Activated CD8-positive, alpha-beta memory T cell treated with anti-CD3 and anti-CD28 coated beads, Interleukin-2, amount 10 ng/mL, durations not matched to agents 7 days and 5 days (primary cell): ENCODE data around the gene ELFN1. TPM values are rescaled to one million over a fixed set of nuclear protein-coding genes. Genes with fewer than 3 reads are reported as not detected.

ENCODE experiments used
- ATAC-seq: fragments of 150-1000 bp; cut with Tn5 transposase; one replicate; pipeline ENCODE4 v1.10.0; 2021; ENCODE audit warnings: moderate library complexity
- CTCF ChIA-PET: fragments of 350-600 bp; sonication (Branson Sonifier 250); formaldehyde crosslinking; loops from one replicate; lab custom pipeline; 2021; ENCODE audit warnings: antibody characterized with exemption; lab: Charles Lee
- DNase-seq: peaks from one replicate; pipeline ENCODE4 v3.0.0-alpha.2; 2020
- H3K27ac Mint-ChIP-seq: one replicate; pipeline ENCODE4 v1.8.0; 2021; ENCODE audit warnings: mild to moderate bottlenecking, mixed read lengths
- H3K27me3 Mint-ChIP-seq: one replicate; pipeline ENCODE4 v1.8.0; 2021; ENCODE audit warnings: mixed read lengths
- H3K36me3 Mint-ChIP-seq: one replicate; pipeline ENCODE4 v1.8.0; 2021; ENCODE audit warnings: mild to moderate bottlenecking, mixed read lengths
- H3K4me1 Mint-ChIP-seq: one replicate; pipeline ENCODE4 v1.8.0; 2021; ENCODE audit warnings: mixed read lengths
- H3K4me3 Mint-ChIP-seq: one replicate; pipeline ENCODE4 v1.8.0; 2021; ENCODE audit warnings: mild to moderate bottlenecking, moderate library complexity, mixed read lengths
- H3K9me3 Mint-ChIP-seq: one replicate; pipeline ENCODE4 v1.8.0; 2022; ENCODE audit warnings: low read depth, mixed read lengths
- total RNA-seq, 2 experiments: library from RNA; stranded (reverse); gene quantifications; one replicate each; pipeline ENCODE4 v1.2.3, GENCODE V29; 2021

The ELFN1 gene
- total RNA-seq, 2 experiments from 2014 or later, result not detected

- peaks cover 2% of the 10 kb centered on the region for H3K4me1 Mint-ChIP-seq
- peaks cover 46% of the 10 kb centered on the region for H3K27me3 Mint-ChIP-seq
- H3K27ac Mint-ChIP-seq, result no peak overlapping the region
- no peak for DNase-seq
- no peak overlapping the region for H3K4me3 Mint-ChIP-seq
- H3K36me3 Mint-ChIP-seq, result no peaks in the 10 kb centered on the region
- ATAC-seq, result no peak
- no peaks in the 10 kb centered on the region for H3K9me3 Mint-ChIP-seq
- CTCF ChIA-PET, result interaction anchor here (1.0 kb wide), 2 partner anchors 41 to 685 kb away, joined by 3 to 4 read pairs; no protein-coding TSS in a partner anchor
Measured at GRCh38 chr7:1662767-1663166, 7.3 kb upstream of the ELFN1 start.

DNA sequence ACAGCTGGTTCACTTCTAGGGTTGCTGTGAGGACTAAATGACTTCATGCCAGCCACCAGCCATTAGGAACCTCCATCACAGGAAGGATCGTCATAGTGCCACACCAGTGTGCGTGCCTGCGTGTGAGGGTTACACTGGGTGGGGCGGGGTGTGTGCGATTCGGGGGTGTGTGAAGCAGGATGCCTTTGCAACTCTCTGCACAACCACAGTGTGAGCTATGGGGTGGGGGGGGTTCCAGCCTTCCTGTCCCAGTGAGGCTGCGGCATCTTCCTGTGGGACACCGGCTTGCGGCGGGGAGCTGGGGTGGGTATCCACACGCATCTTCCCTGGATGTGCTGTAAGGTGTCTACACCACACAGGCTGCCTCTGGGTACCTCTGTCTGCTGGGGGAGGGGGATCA is 6.9 kb upstream of the ELFN1 start:
- Mint-ChIP-seq H3K27ac (no peak overlapping the region), H3K9me3 (no peaks in the 10 kb centered on the region), H3K4me3 (no peak overlapping the region), H3K27me3 (peaks cover 45% of the 10 kb centered on the region), H3K4me1 (peaks cover 2% of the 10 kb centered on the region), H3K36me3 (no peaks in the 10 kb centered on the region)
- CTCF ChIA-PET, result interaction anchor here (1.0 kb wide), 1 partner anchor 684 kb away, joined by 4 read pairs; no protein-coding TSS in a partner anchor
- no peak for ATAC-seq
- DNase-seq, result no peak

DNA sequence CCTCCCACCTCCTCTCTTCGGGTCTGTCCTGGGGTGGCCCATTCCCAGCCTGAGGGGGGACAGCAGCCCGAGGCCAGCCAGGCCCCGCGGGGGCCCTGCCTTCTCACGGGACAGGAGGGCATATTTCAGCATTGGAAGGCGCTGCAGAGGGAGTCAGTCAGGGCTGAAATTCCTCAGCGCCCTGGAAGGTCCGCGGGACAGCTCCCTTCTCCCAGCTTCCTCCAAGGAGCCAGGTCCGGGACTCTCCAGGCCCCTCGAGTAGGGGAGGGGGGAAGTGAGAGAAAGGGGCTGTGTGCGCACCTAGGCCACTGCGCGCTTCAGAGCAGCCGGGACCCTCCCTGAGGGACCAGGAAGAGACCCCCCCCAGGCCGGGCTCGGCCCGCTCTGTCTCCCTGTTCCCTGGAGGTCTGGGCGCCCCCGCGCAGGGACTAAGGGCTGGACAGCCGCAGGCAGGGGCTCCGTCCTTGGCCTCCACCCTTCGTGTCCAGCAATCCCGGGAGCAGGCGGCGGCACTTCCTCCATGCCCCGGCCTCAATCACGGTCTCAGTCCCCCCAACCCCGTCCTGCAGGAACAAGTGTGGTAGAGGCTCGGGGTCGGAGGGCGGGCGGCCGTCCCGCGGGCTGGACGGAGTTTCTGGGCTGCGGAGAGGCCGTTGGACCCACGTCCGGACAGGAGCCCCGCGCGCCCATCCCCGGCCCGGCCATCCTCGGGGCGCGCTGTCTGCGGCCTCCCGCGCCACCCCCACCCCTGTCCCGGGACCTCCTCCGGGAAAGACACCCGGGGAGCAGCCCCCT is 6.0 kb upstream of the ELFN1 start:
- Mint-ChIP-seq H3K4me1 (peaks cover 2% of the 10 kb centered on the region), H3K36me3 (no peaks in the 10 kb centered on the region), H3K27ac (no peak overlapping the region), H3K9me3 (no peaks in the 10 kb centered on the region), H3K27me3 (peaks cover 46% of the 10 kb centered on the region), H3K4me3 (no peak overlapping the region)
- DNase-seq (no peak), ATAC-seq (no peak)
- CTCF ChIA-PET, result interaction anchor here (0.9 kb wide), 1 partner anchor 684 kb away, joined by 4 read pairs; no protein-coding TSS in a partner anchor

DNA sequence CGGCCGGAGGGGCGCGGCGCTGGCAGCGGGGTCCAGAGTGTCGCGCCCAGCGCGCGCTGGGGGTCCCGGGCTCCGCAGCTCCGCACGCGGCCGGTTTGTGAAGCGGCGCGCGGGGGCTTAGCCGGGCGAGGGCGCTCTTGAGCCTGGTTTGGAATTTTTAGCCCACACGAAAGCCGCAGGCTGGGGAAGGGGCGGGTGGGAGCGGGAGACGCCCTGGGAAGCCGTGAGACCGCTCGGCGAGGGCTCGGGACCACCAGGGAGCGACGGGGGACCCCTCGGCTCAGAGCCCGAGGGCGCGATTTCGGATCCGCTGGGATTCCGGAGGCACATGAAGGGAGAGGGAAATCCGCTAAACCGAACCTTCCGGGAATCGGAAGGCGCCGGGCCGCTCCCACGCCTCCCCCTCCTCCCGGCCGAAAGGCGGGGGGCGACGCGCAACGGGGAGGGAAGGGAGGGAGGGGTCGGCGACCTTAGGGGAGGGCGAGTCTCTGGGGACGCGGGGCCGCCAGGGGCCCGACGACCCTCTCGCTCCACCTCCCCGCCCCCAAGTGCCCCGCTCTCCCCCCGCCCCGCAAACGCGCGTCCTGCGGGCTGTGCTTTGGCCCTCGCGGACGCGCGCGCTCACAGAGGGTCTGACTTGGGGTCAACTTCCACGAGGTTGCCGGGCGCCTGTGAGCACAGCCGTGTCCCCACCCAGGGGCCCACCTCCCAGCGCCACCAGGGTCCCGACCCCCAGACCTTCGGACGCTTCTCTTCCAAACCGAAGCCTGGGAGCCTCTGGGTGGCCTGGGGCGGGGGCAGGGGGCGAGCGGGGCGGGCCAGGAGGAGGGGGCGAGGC is 5.1 kb upstream of the ELFN1 start:
- ATAC-seq, result no peak
- no peak overlapping the region for H3K4me3 Mint-ChIP-seq

GRCh38 chr7:1665549-1666316 is 4.3 kb upstream of the ELFN1 start:
- DNase-seq (peak; percentile 37), ATAC-seq (no peak)
- H3K4me3 Mint-ChIP-seq, result no peak overlapping the region

More for the DNA sequence above, 5.1 kb upstream of the ELFN1 start:
- Mint-ChIP-seq H3K27me3 (peaks cover 46% of the 10 kb centered on the region), H3K9me3 (no peaks in the 10 kb centered on the region), H3K36me3 (no peaks in the 10 kb centered on the region), H3K4me1 (peaks cover 2% of the 10 kb centered on the region), H3K27ac (no peak overlapping the region)
- DNase-seq, result no peak
- CTCF ChIA-PET, result interaction anchor here (0.9 kb wide), 1 partner anchor 683 kb away, joined by 4 read pairs; no protein-coding TSS in a partner anchor

GRCh38 chr7:1666317-1666822 is 3.7 kb upstream of the ELFN1 start:
- no peak overlapping the region for H3K27ac Mint-ChIP-seq
- H3K9me3 Mint-ChIP-seq, result no peaks in the 10 kb centered on the region
- H3K4me3 Mint-ChIP-seq, result no peak overlapping the region
- peaks cover 2% of the 10 kb centered on the region for H3K4me1 Mint-ChIP-seq
- H3K27me3 Mint-ChIP-seq, result peaks cover 50% of the 10 kb centered on the region
- DNase-seq (peak; percentile 29), ATAC-seq (no peak)
- no peaks in the 10 kb centered on the region for H3K36me3 Mint-ChIP-seq
- CTCF ChIA-PET, result no interaction called here

More at GRCh38 chr7:1665549-1666316, 4.3 kb upstream of the ELFN1 start:
- peaks cover 45% of the 10 kb centered on the region for H3K27me3 Mint-ChIP-seq
- H3K36me3 Mint-ChIP-seq, result no peaks in the 10 kb centered on the region
- H3K27ac Mint-ChIP-seq, result no peak overlapping the region
- no peaks in the 10 kb centered on the region for H3K9me3 Mint-ChIP-seq
- peaks cover 2% of the 10 kb centered on the region for H3K4me1 Mint-ChIP-seq
- CTCF ChIA-PET, result no interaction called here

DNA sequence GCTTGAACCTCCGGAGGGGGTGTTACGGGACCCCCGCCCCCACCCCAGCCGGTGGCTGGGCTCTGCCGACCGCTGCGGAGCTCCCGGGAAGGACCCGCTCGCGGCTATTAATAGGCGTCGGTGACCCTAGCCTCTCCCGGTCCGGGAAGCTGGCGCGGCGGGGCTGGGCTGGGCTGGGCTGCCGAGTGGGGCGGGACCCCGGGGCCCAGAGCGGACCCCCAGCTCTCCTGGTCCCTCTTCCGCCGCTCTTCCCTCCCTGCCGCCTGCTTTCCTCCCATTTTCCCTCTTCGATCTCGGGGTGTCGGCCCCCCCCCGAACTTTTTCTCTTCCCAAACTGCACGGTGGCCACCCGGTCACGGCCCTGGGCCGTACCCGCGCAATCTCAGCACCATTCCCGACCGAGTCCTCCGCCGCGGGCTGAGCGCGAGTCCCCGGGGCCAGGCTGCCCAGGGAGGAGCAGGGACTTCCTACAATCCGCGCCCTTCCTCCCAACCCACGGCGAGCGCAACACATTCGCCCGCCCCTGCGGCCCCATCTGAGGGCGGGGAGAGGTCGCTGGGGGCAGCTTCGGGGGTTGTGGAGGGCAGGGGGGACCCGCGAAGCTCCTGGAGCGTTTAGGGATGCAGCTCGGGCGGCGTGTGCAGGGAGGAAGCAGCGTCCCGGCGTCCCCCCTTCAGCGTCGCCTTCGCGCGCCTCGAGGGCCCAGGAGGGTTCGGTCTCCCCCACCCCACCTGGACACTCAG is 3.1 kb upstream of the ELFN1 start:
- Mint-ChIP-seq H3K4me1 (peaks cover 2% of the 10 kb centered on the region), H3K9me3 (no peaks in the 10 kb centered on the region), H3K27me3 (peaks cover 45% of the 10 kb centered on the region), H3K4me3 (no peak overlapping the region), H3K36me3 (no peaks in the 10 kb centered on the region), H3K27ac (no peak overlapping the region)
- DNase-seq, result peak; percentile 31
- no peak for ATAC-seq
- CTCF ChIA-PET, result interaction anchor here (0.6 kb wide), 1 partner anchor 246 kb away, joined by 3 read pairs; no protein-coding TSS in a partner anchor

GRCh38 chr7:1667566-1668395 is 2.3 kb upstream of the ELFN1 start:
- H3K4me1 Mint-ChIP-seq, result peaks cover 2% of the 10 kb centered on the region
- DNase-seq (peak; percentile 33), ATAC-seq (no peak)
- H3K27me3 Mint-ChIP-seq, result peaks cover 37% of the 10 kb centered on the region
- no peaks in the 10 kb centered on the region for H3K36me3 Mint-ChIP-seq
- no peak overlapping the region for H3K27ac Mint-ChIP-seq
- no peak overlapping the region for H3K4me3 Mint-ChIP-seq
- H3K9me3 Mint-ChIP-seq, result no peaks in the 10 kb centered on the region
- CTCF ChIA-PET, result interaction anchor here (0.6 kb wide), 1 partner anchor 245 kb away, joined by 3 read pairs; no protein-coding TSS in a partner anchor

DNA sequence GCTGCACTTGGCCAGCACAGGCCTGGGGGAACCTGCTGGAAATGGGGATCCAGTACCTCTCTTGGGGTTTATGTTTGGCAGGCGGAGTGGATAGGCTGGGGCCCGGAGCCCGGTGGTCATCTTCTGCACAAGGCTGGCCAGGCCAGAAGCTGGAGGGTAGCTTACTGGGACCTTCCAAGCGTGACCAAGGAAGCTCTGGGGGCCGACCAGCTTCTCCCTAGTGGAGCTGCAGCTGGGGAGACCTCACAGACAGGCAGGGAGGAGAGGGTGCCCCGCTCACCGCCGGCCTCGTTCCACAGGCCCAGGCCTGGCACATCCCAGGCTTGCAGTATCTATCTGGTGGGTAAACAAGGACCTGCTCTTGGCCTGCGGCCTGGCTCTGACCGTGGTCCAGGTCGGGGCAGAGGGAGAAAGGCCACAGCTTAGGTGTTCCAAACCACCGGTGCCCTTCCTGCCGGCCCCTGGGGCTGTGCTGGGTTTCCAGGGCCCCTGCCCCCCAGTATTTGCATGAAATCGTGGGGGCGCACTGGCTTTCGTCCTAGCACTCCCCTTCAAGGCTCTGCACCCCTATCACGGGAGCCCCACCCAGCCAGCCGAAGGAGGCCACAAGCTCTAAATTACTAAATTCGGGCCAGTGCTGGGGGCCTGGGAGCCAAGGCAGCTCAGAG is 1.5 kb upstream of the ELFN1 start:
- Mint-ChIP-seq H3K27me3 (peaks cover 30% of the 10 kb centered on the region), H3K36me3 (no peaks in the 10 kb centered on the region), H3K4me3 (no peak overlapping the region), H3K27ac (no peak overlapping the region), H3K9me3 (no peaks in the 10 kb centered on the region), H3K4me1 (peaks cover 2% of the 10 kb centered on the region)
- ATAC-seq (no peak), DNase-seq (peak; percentile 36)
- CTCF ChIA-PET, result no interaction called here

GRCh38 chr7:1669064-1669951 is 769 bp upstream of the ELFN1 start:
- no peak for ATAC-seq
- Mint-ChIP-seq H3K27me3 (peaks cover 26% of the 10 kb centered on the region), H3K27ac (no peak overlapping the region), H3K4me1 (peaks cover 2% of the 10 kb centered on the region), H3K36me3 (no peaks in the 10 kb centered on the region), H3K9me3 (no peaks in the 10 kb centered on the region), H3K4me3 (no peak overlapping the region)
- CTCF ChIA-PET, result no interaction called here
- DNase-seq, result peak; percentile 33
